ENCODE measurements around the gene SH3GL3.

DNA sequence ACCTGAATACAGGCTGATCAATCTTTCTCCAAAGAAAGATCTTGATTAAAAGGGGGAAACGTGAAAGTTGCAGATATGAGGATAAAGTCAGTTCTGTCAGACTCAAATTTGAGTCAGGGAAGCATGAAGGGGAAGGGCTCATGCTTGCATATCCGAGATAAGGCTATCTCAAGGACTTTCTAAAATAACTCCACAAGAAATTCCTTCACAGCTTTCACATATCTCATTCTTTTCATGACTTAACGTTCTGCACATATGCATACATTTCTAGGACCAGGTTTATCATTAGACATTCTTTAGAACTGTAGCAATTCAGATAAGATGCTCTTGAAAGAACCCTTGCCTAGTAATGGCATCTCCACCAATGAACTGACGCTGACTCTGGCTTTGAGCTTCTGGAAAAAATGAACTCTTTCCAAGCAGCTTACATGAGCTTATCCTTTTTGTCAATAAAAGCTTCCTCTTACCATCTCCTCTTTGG is 15.9 kb downstream of the SH3GL3 start:
- TF ChIP-seq, protein P1, sequence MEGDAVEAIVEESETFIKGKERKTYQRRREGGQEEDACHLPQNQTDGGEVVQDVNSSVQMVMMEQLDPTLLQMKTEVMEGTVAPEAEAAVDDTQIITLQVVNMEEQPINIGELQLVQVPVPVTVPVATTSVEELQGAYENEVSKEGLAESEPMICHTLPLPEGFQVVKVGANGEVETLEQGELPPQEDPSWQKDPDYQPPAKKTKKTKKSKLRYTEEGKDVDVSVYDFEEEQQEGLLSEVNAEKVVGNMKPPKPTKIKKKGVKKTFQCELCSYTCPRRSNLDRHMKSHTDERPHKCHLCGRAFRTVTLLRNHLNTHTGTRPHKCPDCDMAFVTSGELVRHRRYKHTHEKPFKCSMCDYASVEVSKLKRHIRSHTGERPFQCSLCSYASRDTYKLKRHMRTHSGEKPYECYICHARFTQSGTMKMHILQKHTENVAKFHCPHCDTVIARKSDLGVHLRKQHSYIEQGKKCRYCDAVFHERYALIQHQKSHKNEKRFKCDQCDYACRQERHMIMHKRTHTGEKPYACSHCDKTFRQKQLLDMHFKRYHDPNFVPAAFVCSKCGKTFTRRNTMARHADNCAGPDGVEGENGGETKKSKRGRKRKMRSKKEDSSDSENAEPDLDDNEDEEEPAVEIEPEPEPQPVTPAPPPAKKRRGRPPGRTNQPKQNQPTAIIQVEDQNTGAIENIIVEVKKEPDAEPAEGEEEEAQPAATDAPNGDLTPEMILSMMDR (IDR thresholded peaks at IDR 0.05): no peak
- no peak for TF ChIP-seq POLR2A (IDR thresholded peaks at IDR 0.05)

Data from Peyer's patch (tissue), 4 donors.